ENCODE measurements around the gene NABP1. TPM values are rescaled to one million over a fixed set of nuclear protein-coding genes. Genes with fewer than 3 reads are reported as not detected.

NABP1 gene
- total RNA-seq, 2 donors from 2014 or later: 61.9 to 71.6 TPM

- Mint-ChIP-seq H3K4me3 (no peak overlapping the region), H3K27ac (no peak overlapping the region), H3K4me1 (peaks cover 13% of the 10 kb centered on the region), H3K36me3 (ENCODE audit: low read depth) (peaks cover 4% of the 10 kb centered on the region), H3K27me3 (no peaks in the 10 kb centered on the region)
- ATAC-seq (no peak), DNase-seq (no peak)
- no peaks in the 10 kb centered on the region for H3K9me3 ChIP-seq (ENCODE audit: control insufficient read depth, low read length, poor library complexity, severe bottlenecking)
Measured at GRCh38 chr2:191696001-191696400, 18.1 kb downstream of the NABP1 start.

DNA sequence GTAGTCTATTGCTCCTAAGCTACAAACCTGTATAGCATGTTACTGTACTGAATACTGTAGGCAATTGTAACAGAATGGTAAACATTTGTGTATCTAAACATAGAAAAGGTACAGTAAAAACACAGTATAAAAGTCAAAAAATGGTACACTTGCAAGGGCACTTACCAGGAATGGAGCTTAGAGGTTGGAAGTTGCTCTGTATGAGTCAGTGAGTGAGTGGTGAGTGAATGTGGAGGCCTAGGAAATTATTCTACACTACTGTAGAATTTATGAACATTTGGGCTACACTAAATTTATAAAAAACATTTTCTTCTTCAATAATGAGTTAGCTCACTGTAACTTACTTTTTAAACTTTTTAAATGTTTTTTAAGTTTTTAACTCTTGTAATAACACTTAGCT lies 19.0 kb downstream of the NABP1 start:
- peaks cover 4% of the 10 kb centered on the region for H3K36me3 Mint-ChIP-seq (ENCODE audit: low read depth)
- H3K9me3 ChIP-seq (ENCODE audit: control insufficient read depth, low read length, poor library complexity, severe bottlenecking): no peaks in the 10 kb centered on the region
- ATAC-seq: no peak
- H3K4me3 Mint-ChIP-seq: no peak overlapping the region
- no peak for DNase-seq
- peaks cover 7% of the 10 kb centered on the region for H3K4me1 Mint-ChIP-seq
- no peak overlapping the region for H3K27ac Mint-ChIP-seq
- no peaks in the 10 kb centered on the region for H3K27me3 Mint-ChIP-seq

DNA sequence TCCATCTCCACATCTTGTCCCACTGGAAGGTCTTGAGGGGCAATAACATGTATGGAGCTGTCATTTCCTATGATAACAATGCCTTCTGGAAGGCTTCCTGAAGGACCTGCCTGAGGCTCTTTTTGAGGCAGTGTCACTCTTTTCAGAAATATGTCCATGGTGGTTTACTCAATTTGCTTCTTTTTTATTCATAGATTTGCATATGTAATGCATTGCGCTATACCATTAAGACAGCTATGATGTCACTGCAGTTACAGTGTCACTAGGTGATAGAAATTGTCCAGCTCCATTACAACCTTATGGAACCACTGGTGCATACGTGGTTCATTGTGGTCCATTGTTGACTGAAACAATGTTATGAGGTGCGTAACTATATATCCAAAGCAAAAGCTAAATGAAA lies 19.9 kb downstream of the NABP1 start:
- Mint-ChIP-seq H3K27ac (no peak overlapping the region), H3K36me3 (ENCODE audit: low read depth) (peaks cover 4% of the 10 kb centered on the region), H3K4me3 (no peak overlapping the region), H3K27me3 (no peaks in the 10 kb centered on the region), H3K4me1 (peaks cover 7% of the 10 kb centered on the region)
- no peaks in the 10 kb centered on the region for H3K9me3 ChIP-seq (ENCODE audit: control insufficient read depth, low read length, poor library complexity, severe bottlenecking)
- DNase-seq: no peak
- no peak for ATAC-seq

- Mint-ChIP-seq H3K36me3 (ENCODE audit: low read depth) (peaks cover 6% of the 10 kb centered on the region), H3K27ac (no peak overlapping the region), H3K4me1 (peaks cover 6% of the 10 kb centered on the region), H3K27me3 (no peaks in the 10 kb centered on the region), H3K4me3 (no peak overlapping the region)
- DNase-seq (no peak), ATAC-seq (no peak)
- H3K9me3 ChIP-seq (ENCODE audit: control insufficient read depth, low read length, poor library complexity, severe bottlenecking): no peaks in the 10 kb centered on the region
Measured at GRCh38 chr2:191699341-191699945, 21.5 kb downstream of the NABP1 start.

- Mint-ChIP-seq H3K36me3 (ENCODE audit: low read depth) (peaks cover 6% of the 10 kb centered on the region), H3K4me1 (peaks cover 8% of the 10 kb centered on the region), H3K27ac (no peak overlapping the region), H3K27me3 (no peaks in the 10 kb centered on the region), H3K4me3 (no peak overlapping the region)
- H3K9me3 ChIP-seq (ENCODE audit: control insufficient read depth, low read length, poor library complexity, severe bottlenecking): no peaks in the 10 kb centered on the region
- DNase-seq (no peak), ATAC-seq (no peak)
Measured at GRCh38 chr2:191701029-191701428, 23.1 kb downstream of the NABP1 start.

- ATAC-seq: no peak
- no peak overlapping the region for H3K27ac Mint-ChIP-seq
- no peaks in the 10 kb centered on the region for H3K9me3 ChIP-seq (ENCODE audit: control insufficient read depth, low read length, poor library complexity, severe bottlenecking)
- no peak for DNase-seq
- no peaks in the 10 kb centered on the region for H3K27me3 Mint-ChIP-seq
- H3K36me3 Mint-ChIP-seq (ENCODE audit: low read depth): peaks cover 6% of the 10 kb centered on the region
- H3K4me3 Mint-ChIP-seq: no peak overlapping the region
- peaks cover 8% of the 10 kb centered on the region for H3K4me1 Mint-ChIP-seq
Measured at GRCh38 chr2:191701696-191702095, 23.8 kb downstream of the NABP1 start.

- Mint-ChIP-seq H3K27me3 (no peaks in the 10 kb centered on the region), H3K4me1 (peaks cover 8% of the 10 kb centered on the region), H3K36me3 (ENCODE audit: low read depth) (peaks cover 4% of the 10 kb centered on the region), H3K27ac (no peak overlapping the region), H3K4me3 (no peak overlapping the region)
- H3K9me3 ChIP-seq (ENCODE audit: control insufficient read depth, low read length, poor library complexity, severe bottlenecking): no peaks in the 10 kb centered on the region
- no peak for ATAC-seq
- no peak for DNase-seq
Measured at GRCh38 chr2:191703079-191703725, 25.3 kb downstream of the NABP1 start.

DNA sequence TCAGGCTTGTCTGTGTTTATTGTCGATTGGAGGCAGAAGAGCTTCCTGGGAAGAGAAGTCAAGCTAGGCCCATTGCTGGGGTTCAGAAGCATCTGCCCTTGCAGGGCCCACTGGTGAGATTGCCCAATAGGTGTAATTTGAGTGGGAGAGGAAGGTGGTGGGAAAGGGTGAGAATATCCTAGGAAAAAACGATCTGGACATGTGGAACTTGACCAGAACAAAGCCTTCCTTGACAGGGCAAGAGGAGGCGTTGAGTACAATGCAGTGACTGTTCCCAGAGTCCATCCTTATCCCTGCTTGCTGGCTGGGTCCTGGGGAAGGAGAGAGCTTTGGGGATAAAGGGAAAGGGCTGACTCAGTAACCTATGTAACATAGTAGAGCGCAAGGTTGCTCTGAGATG lies 27.1 kb downstream of the NABP1 start:
- Mint-ChIP-seq H3K4me1 (peaks cover 8% of the 10 kb centered on the region), H3K27me3 (no peaks in the 10 kb centered on the region), H3K36me3 (ENCODE audit: low read depth) (peaks cover 9% of the 10 kb centered on the region), H3K27ac (no peak overlapping the region), H3K4me3 (no peak overlapping the region)
- no peaks in the 10 kb centered on the region for H3K9me3 ChIP-seq (ENCODE audit: control insufficient read depth, low read length, poor library complexity, severe bottlenecking)
- ATAC-seq: no peak
- DNase-seq: no peak

- no peaks in the 10 kb centered on the region for H3K27me3 Mint-ChIP-seq
- no peak overlapping the region for H3K4me3 Mint-ChIP-seq
- no peaks in the 10 kb centered on the region for H3K9me3 ChIP-seq (ENCODE audit: control insufficient read depth, low read length, poor library complexity, severe bottlenecking)
- peaks cover 8% of the 10 kb centered on the region for H3K4me1 Mint-ChIP-seq
- H3K36me3 Mint-ChIP-seq (ENCODE audit: low read depth): peaks cover 9% of the 10 kb centered on the region
- DNase-seq (no peak), ATAC-seq (no peak)
- H3K27ac Mint-ChIP-seq: no peak overlapping the region
Measured at GRCh38 chr2:191705701-191706100, 27.8 kb downstream of the NABP1 start.

GRCh38 chr2:191706791-191707190 lies 28.9 kb downstream of the NABP1 start:
- H3K4me1 Mint-ChIP-seq: peaks cover 7% of the 10 kb centered on the region
- H3K27ac Mint-ChIP-seq: no peak overlapping the region
- DNase-seq: no peak
- peaks cover 11% of the 10 kb centered on the region for H3K36me3 Mint-ChIP-seq (ENCODE audit: low read depth)
- no peak overlapping the region for H3K4me3 Mint-ChIP-seq
- H3K9me3 ChIP-seq (ENCODE audit: control insufficient read depth, low read length, poor library complexity, severe bottlenecking): no peaks in the 10 kb centered on the region
- no peak for ATAC-seq
- H3K27me3 Mint-ChIP-seq: no peaks in the 10 kb centered on the region

GRCh38 chr2:191707542-191707941 lies 29.6 kb downstream of the NABP1 start:
- Mint-ChIP-seq H3K27me3 (no peaks in the 10 kb centered on the region), H3K27ac (no peak overlapping the region), H3K4me3 (no peak overlapping the region), H3K4me1 (peaks cover 7% of the 10 kb centered on the region), H3K36me3 (ENCODE audit: low read depth) (peaks cover 14% of the 10 kb centered on the region)
- DNase-seq: no peak
- no peak for ATAC-seq
- H3K9me3 ChIP-seq (ENCODE audit: control insufficient read depth, low read length, poor library complexity, severe bottlenecking): no peaks in the 10 kb centered on the region

DNA sequence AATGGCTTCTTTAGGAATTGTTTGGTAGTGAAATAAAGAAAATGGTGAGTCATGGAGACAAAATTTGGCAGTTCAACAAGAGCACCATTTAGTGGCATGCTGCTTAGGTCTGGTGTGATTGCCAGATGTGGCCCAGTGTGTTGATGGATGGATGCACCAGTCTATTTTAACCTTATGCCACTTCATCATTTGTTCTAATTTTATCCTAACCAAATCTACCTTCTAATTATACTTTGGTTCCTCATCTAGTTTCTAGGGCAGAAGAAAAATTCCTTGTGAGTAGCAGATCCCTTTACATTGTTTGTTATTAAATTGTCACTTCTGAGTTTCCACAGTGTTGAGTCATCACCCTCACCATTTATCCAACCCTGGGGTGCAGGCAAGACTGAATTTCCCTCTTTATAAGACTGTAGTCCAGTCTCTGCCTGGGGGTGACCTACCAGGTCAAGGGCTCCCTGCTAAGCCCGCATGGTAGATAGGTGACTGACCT lies 32.5 kb downstream of the NABP1 start:
- no peak overlapping the region for H3K4me3 Mint-ChIP-seq
- H3K36me3 Mint-ChIP-seq (ENCODE audit: low read depth): peaks cover 13% of the 10 kb centered on the region
- no peak for ATAC-seq
- H3K4me1 Mint-ChIP-seq: peaks cover 3% of the 10 kb centered on the region
- H3K9me3 ChIP-seq (ENCODE audit: control insufficient read depth, low read length, poor library complexity, severe bottlenecking): no peaks in the 10 kb centered on the region
- H3K27ac Mint-ChIP-seq: no peak overlapping the region
- no peak for DNase-seq
- H3K27me3 Mint-ChIP-seq: no peaks in the 10 kb centered on the region

GRCh38 chr2:191711621-191712020 lies 33.7 kb downstream of the NABP1 start:
- ATAC-seq (no peak), DNase-seq (no peak)
- Mint-ChIP-seq H3K36me3 (ENCODE audit: low read depth) (peaks cover 13% of the 10 kb centered on the region), H3K27ac (no peak overlapping the region), H3K4me1 (peaks cover 3% of the 10 kb centered on the region), H3K27me3 (no peaks in the 10 kb centered on the region), H3K4me3 (no peak overlapping the region)
- no peaks in the 10 kb centered on the region for H3K9me3 ChIP-seq (ENCODE audit: control insufficient read depth, low read length, poor library complexity, severe bottlenecking)

GRCh38 chr2:191713837-191714236 lies 35.9 kb downstream of the NABP1 start:
- no peaks in the 10 kb centered on the region for H3K9me3 ChIP-seq (ENCODE audit: control insufficient read depth, low read length, poor library complexity, severe bottlenecking)
- Mint-ChIP-seq H3K27me3 (no peaks in the 10 kb centered on the region), H3K4me3 (no peak overlapping the region), H3K36me3 (ENCODE audit: low read depth) (peaks cover 15% of the 10 kb centered on the region), H3K27ac (no peak overlapping the region), H3K4me1 (peaks cover 3% of the 10 kb centered on the region)
- no peak for ATAC-seq
- no peak for DNase-seq

Data from T-helper 17 cell (primary cell).